ENCODE measurements around the gene KCNK15.

GRCh38 chr20:44714701-44715498, 30.8 kb upstream of the KCNK15 start, which contains the start of gene CCN5:
- TF ChIP-seq CTCF (IDR thresholded peaks at IDR 0.05) = no peak
- TF ChIP-seq ZFX (IDR thresholded peaks at IDR 0.05; ENCODE audit: borderline replicate concordance) = no peak
